ENCODE measurements around the gene TTC16.

TTC16 gene

GRCh38 chr9:127721391-127721821 is 5.5 kb downstream of the TTC16 start:
- DNase-seq (ENCODE audit: low spot score) = no peak

GRCh38 chr9:127722055-127722745 is 6.3 kb downstream of the TTC16 start:
- DNase-seq (ENCODE audit: low spot score) = no peak

GRCh38 chr9:127723013-127723412 is 7.1 kb downstream of the TTC16 start:
- no peak for DNase-seq (ENCODE audit: low spot score)

- DNase-seq (ENCODE audit: low spot score) = no peak
Measured at GRCh38 chr9:127723444-127723843, 7.6 kb downstream of the TTC16 start.

GRCh38 chr9:127724012-127724411 is 8.1 kb downstream of the TTC16 start:
- DNase-seq (ENCODE audit: low spot score) = no peak

- no peak for DNase-seq (ENCODE audit: low spot score)
Measured at GRCh38 chr9:127726871-127727270, 11.0 kb downstream of the TTC16 start.

GRCh38 chr9:127728808-127729207 is 12.9 kb downstream of the TTC16 start:
- no peak for DNase-seq (ENCODE audit: low spot score)

GRCh38 chr9:127729522-127730256 is 13.8 kb downstream of the TTC16 start:
- no peak for DNase-seq (ENCODE audit: low spot score)

- no peak for DNase-seq (ENCODE audit: low spot score)
Measured at GRCh38 chr9:127730262-127730661, 14.4 kb downstream of the TTC16 start.

- no peak for DNase-seq (ENCODE audit: low spot score)
Measured at GRCh38 chr9:127730799-127731410, 15.0 kb downstream of the TTC16 start.

GRCh38 chr9:127731938-127732337 is 16.1 kb downstream of the TTC16 start:
- DNase-seq (ENCODE audit: low spot score) = no peak

GRCh38 chr9:127732444-127732843 is 16.6 kb downstream of the TTC16 start:
- DNase-seq (ENCODE audit: low spot score) = no peak

- no peak for DNase-seq (ENCODE audit: low spot score)
Measured at GRCh38 chr9:127733614-127734013, 17.7 kb downstream of the TTC16 start.

GRCh38 chr9:127734247-127734746 is 18.4 kb downstream of the TTC16 start:
- DNase-seq (ENCODE audit: low spot score) = no peak

- DNase-seq (ENCODE audit: low spot score) = peak; percentile 97
Measured at GRCh38 chr9:127734747-127735529, 19.1 kb downstream of the TTC16 start, which contains the start of gene TOR2A. Gene TOR2A, minus strand, starts transcription at chr9:127735294. Its CDS starts 24 bp downstream, at chr9:127735270.

- DNase-seq (ENCODE audit: low spot score) = no peak
Measured at GRCh38 chr9:127735530-127736185, 19.8 kb downstream of the TTC16 start.

- no peak for DNase-seq (ENCODE audit: low spot score)
Measured at GRCh38 chr9:127738666-127739065, 22.8 kb downstream of the TTC16 start.

- no peak for DNase-seq (ENCODE audit: low spot score)
Measured at GRCh38 chr9:127739614-127740330, 23.9 kb downstream of the TTC16 start.

- DNase-seq (ENCODE audit: low spot score) = no peak
Measured at GRCh38 chr9:127741831-127742434, 26.1 kb downstream of the TTC16 start.

GRCh38 chr9:127742435-127743088 is 26.7 kb downstream of the TTC16 start:
- DNase-seq (ENCODE audit: low spot score) = no peak
